HepG2 (cell line): ENCODE measurements around the gene MIGA2. TPM values are rescaled to one million over a fixed set of nuclear protein-coding genes. Genes with fewer than 3 reads are reported as not detected.

Source experiments
- AHR ChIP-seq: IDR thresholded peaks from 2 replicates; pipeline ENCODE4 v1.6.1; 2018; ENCODE audit warnings: missing genetic modification reagents, missing compliant biosample characterization
- BCLAF1 ChIP-seq: fragments of 450-650 bp; IDR thresholded peaks from 2 replicates; pipeline ENCODE4 v1.6.1; 2017; ENCODE audit warnings: mild to moderate bottlenecking
- DPF2 ChIP-seq: sonication (generic); formaldehyde crosslinking; IDR thresholded peaks from 2 replicates; pipeline ENCODE4 v1.4.0; 2020; ENCODE audit warnings: mild to moderate bottlenecking, low read depth, missing genetic modification reagents, borderline replicate concordance
- GATA4 ChIP-seq: sonication (generic); IDR thresholded peaks from 2 replicates; pipeline ENCODE4 v1.6.1; 2016; ENCODE audit warnings: antibody characterized with exemption, low read depth, borderline replicate concordance
- GMEB1 ChIP-seq: sonication (generic); formaldehyde crosslinking; IDR thresholded peaks from 2 replicates; pipeline ENCODE4 v1.5.1; 2020; ENCODE audit warnings: missing genetic modification reagents, mild to moderate bottlenecking, borderline replicate concordance
- HMGXB4 ChIP-seq, 2 experiments: sonication (generic) in 1 of 2; formaldehyde crosslinking in 1 of 2; IDR thresholded peaks; 2 replicates each; pipeline versions ENCODE4 v1.4.0 to v1.6.1; 2018 to 2020; ENCODE audit warnings: missing genetic modification reagents in 2 of 2, borderline replicate concordance in 1 of 2, low read depth in 1 of 2, mild to moderate bottlenecking in 1 of 2, missing biosample characterization in 1 of 2
- HNF4G ChIP-seq, 2 experiments: sonication (generic) in 1 of 2; formaldehyde crosslinking in 1 of 2; IDR thresholded peaks; 2 replicates each; pipeline versions ENCODE4 v1.4.0 to v1.6.1; 2011 to 2020; ENCODE audit warnings: borderline replicate concordance in 2 of 2, low read depth in 2 of 2, mild to moderate bottlenecking in 2 of 2, low read length in 1 of 2, missing genetic modification reagents in 1 of 2, moderate library complexity in 1 of 2
- MIER2 ChIP-seq: IDR thresholded peaks from 2 replicates; pipeline ENCODE4 v1.6.1; 2016; ENCODE audit warnings: missing biosample characterization, missing genetic modification reagents
- RBAK ChIP-seq: sonication (generic); formaldehyde crosslinking; IDR thresholded peaks from 2 replicates; pipeline ENCODE4 v1.5.1; 2020; ENCODE audit warnings: mild to moderate bottlenecking, missing genetic modification reagents
- RFXAP ChIP-seq: sonication (generic); formaldehyde crosslinking; IDR thresholded peaks from 2 replicates; pipeline ENCODE4 v1.4.0; 2020; ENCODE audit warnings: missing genetic modification reagents, borderline replicate concordance
- RNF2 ChIP-seq: fragments of 450-650 bp; conservative IDR thresholded peaks from 2 replicates; pipeline ENCODE4 v1.6.1; 2016; ENCODE audit warnings: low read depth
- SIN3A ChIP-seq: IDR thresholded peaks from 2 replicates; pipeline ENCODE4 v1.6.1; 2011; ENCODE audit warnings: low read depth, mild to moderate bottlenecking, control low read depth, low read length, borderline replicate concordance
- TCF7 ChIP-seq: sonication (generic); IDR thresholded peaks from 2 replicates; pipeline ENCODE4 v1.6.1; 2016; ENCODE audit warnings: antibody characterized with exemption, low read depth
- ZNF18 ChIP-seq: sonication (generic); formaldehyde crosslinking; IDR thresholded peaks from 2 replicates; pipeline ENCODE4 v1.8.0; 2022; ENCODE audit warnings: mild to moderate bottlenecking, missing genetic modification reagents; ENCODE audit not compliant: insufficient replicate concordance
- ZNF180 ChIP-seq: sonication (generic); formaldehyde crosslinking; IDR thresholded peaks from 2 replicates; pipeline ENCODE4 v1.4.0; 2020; ENCODE audit warnings: low read depth, missing genetic modification reagents, borderline replicate concordance
- ZNF558 ChIP-seq: sonication (generic); formaldehyde crosslinking; IDR thresholded peaks from 2 replicates; pipeline ENCODE4 v1.9.0; 2022; ENCODE audit warnings: mild to moderate bottlenecking, missing genetic modification reagents, borderline replicate concordance
- polyA plus RNA-seq, 8 experiments: library from polyadenylated mRNA; depleted of rRNA in 3 of 8; stranded (reverse) in 7 of 8; unstranded in 1 of 8; fragments of >200 nt; fragmentation: Illumina TruSeq in 4 of 8; extraction: Trizol in 4 of 8; gene quantifications; 2 replicates each; pipeline versions ENCODE4 v1.2.1 to v1.2.3, GENCODE V29; 2011 to 2016; ENCODE audit warnings: low read depth in 4 of 8, missing spikeins in 1 of 8, mixed read lengths in 1 of 8; ENCODE audit not compliant: insufficient read depth in 1 of 8
- total RNA-seq, 5 experiments: library from RNA; depleted of rRNA; stranded (reverse); fragments of >200 nt; fragmentation: Illumina TruSeq; extraction: Trizol; gene quantifications; 2 replicates each; pipeline ENCODE4 v1.2.3, GENCODE V29; 2016; ENCODE audit warnings: low read depth in 1 of 5

Gene MIGA2
- total and polyA plus RNA-seq, 2 of the 13 experiments (the other 11 are each of a cell fraction or from before 2014, with no cell fraction given), result 10.8 to 17.1 TPM

- TF ChIP-seq SIN3A, result peak; percentile 84; the same call in 1 of the 2 replicates
- 0 out of 2 replicates have a peak, but pooled peaks have one; percentile 20 for TF ChIP-seq RNF2
- peak; percentile 79; the same call in 1 of the 2 replicates for TF ChIP-seq GATA4
- TF ChIP-seq RBAK (CRISPR knock-in tag), result no peak
- 0 out of 2 replicates have a peak, but pooled peaks have one; percentile 19 for TF ChIP-seq HNF4G (IDR thresholded peaks at IDR 0.05; ENCODE audit: borderline replicate concordance, low read depth, low read length)
- 0 out of 2 replicates have a peak, but pooled peaks have one; percentile 4 for TF ChIP-seq HNF4G (CRISPR knock-in tag; IDR thresholded peaks at IDR 0.05; ENCODE audit: borderline replicate concordance, low read depth)
- TF ChIP-seq ZNF180, result no peak
- no peak for TF ChIP-seq BCLAF1
- no peak for TF ChIP-seq TCF7
- TF ChIP-seq MIER2 (CRISPR knock-in tag), result 0 out of 2 replicates have a peak, but pooled peaks have one; percentile 19
- TF ChIP-seq ZNF558 (CRISPR knock-in tag), result peak; percentile 82; the same call in 1 of the 2 replicates
- TF ChIP-seq AHR, result no peak; the same call in 1 of the 2 replicates
- no peak for TF ChIP-seq RFXAP (CRISPR knock-in tag)
- TF ChIP-seq DPF2 (CRISPR knock-in tag), result no peak
- TF ChIP-seq HMGXB4 (CRISPR knock-in tag; IDR thresholded peaks at IDR 0.05; ENCODE audit: borderline replicate concordance in 1 of 2, low read depth in 1 of 2), result peak in 1 of 2 experiments; percentile 64; a peak in 2 of 4 replicates
- TF ChIP-seq GMEB1 (CRISPR knock-in tag), result no peak
- peak; percentile 74 for TF ChIP-seq ZNF18 (CRISPR knock-in tag)
Observed at GRCh38 chr9:129110740-129111527, 74.5 kb downstream of the MIGA2 start, which contains the start of the genes CRAT and PTPA (continued).
